ENCODE measurements around the gene RMRP. TPM values are rescaled to one million over a fixed set of nuclear protein-coding genes. Genes with fewer than 3 reads are reported as not detected.
"Not testable (repeated sequence)": the region's sequence is repeated elsewhere in the genome, so short reads cannot be mapped to it uniquely, and the experiment has no call there.

RMRP gene
- total RNA-seq, 2 donors from 2014 or later: 17,358 to 20,060 TPM

DNA sequence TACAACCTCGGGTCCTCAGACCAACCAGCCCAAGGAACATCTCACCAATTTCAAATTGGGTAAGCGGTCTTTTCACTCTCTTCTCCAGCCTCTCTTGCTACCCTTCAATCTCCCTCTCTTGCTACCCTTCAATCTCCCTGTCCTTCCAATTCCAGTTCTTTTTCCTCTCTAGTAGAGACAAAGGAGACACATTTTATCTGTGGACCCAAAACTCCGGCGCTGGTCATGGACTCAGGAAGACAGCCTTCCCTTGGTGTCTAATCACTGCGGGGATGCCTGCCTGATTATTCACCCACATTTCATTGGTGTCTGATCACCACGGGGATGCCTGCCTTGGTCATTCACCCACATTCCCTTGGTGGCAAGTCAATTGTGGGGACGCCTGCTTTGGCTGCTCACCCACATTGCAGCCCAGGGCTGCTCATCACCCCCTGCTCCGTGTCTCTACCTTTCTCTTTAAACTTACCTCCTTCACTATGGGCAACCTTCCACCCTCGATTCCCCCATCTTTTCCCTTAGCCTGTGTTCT is 20.3 kb downstream of the RMRP start:
- H3K4me3 ChIP-seq (ENCODE audit: low read length); H3K27me3 ChIP-seq (ENCODE audit: control insufficient read depth, insufficient read depth, low read length, poor library complexity, severe bottlenecking); H3K27me3 Mint-ChIP-seq (ENCODE audit: insufficient read depth); H3K4me1 ChIP-seq (ENCODE audit: control insufficient read depth, insufficient read depth, low read length); H3K4me1 Mint-ChIP-seq; DNase-seq; H3K27ac Mint-ChIP-seq; H3K9ac ChIP-seq (ENCODE audit: extremely low read depth, low read length, poor library complexity, severe bottlenecking); H3K27ac ChIP-seq (ENCODE audit: low read depth, low read length); H3K4me3 Mint-ChIP-seq; H3K9me3 ChIP-seq (ENCODE audit: control insufficient read depth, low read length); H3K36me3 ChIP-seq (ENCODE audit: control insufficient read depth, insufficient read depth, low read length): not testable (repeated sequence)
- WGBS, 2 experiments (ENCODE audit: insufficient coverage in 1 of 2, insufficient read length in 1 of 2): 93 to 98% methylated on average over 5 to 9 of the region's 9 CpGs
- peaks cover 11% of the 10 kb centered on the region for H3K36me3 Mint-ChIP-seq (ENCODE audit: low read depth)
- peaks cover 20% of the 10 kb centered on the region for H3K9me3 Mint-ChIP-seq

- not testable (repeated sequence) for H3K27ac Mint-ChIP-seq; H3K36me3 ChIP-seq (ENCODE audit: control insufficient read depth, insufficient read depth, low read length); H3K4me1 ChIP-seq (ENCODE audit: control insufficient read depth, insufficient read depth, low read length); H3K9me3 ChIP-seq (ENCODE audit: control insufficient read depth, low read length); H3K4me1 Mint-ChIP-seq; H3K4me3 ChIP-seq (ENCODE audit: low read length); H3K27me3 ChIP-seq (ENCODE audit: control insufficient read depth, insufficient read depth, low read length, poor library complexity, severe bottlenecking); H3K27me3 Mint-ChIP-seq (ENCODE audit: insufficient read depth); H3K27ac ChIP-seq (ENCODE audit: low read depth, low read length); H3K4me3 Mint-ChIP-seq; H3K9ac ChIP-seq (ENCODE audit: extremely low read depth, low read length, poor library complexity, severe bottlenecking); DNase-seq
- WGBS, 2 experiments (ENCODE audit: insufficient coverage in 1 of 2, insufficient read length in 1 of 2): 95 to 96% methylated on average over 4 to 6 of the region's 6 CpGs
- H3K36me3 Mint-ChIP-seq (ENCODE audit: low read depth): peaks cover 11% of the 10 kb centered on the region
- peaks cover 20% of the 10 kb centered on the region for H3K9me3 Mint-ChIP-seq
These were observed 21.0 kb downstream of the RMRP start for GRCh38 chr9:35636877-35637246.

DNA sequence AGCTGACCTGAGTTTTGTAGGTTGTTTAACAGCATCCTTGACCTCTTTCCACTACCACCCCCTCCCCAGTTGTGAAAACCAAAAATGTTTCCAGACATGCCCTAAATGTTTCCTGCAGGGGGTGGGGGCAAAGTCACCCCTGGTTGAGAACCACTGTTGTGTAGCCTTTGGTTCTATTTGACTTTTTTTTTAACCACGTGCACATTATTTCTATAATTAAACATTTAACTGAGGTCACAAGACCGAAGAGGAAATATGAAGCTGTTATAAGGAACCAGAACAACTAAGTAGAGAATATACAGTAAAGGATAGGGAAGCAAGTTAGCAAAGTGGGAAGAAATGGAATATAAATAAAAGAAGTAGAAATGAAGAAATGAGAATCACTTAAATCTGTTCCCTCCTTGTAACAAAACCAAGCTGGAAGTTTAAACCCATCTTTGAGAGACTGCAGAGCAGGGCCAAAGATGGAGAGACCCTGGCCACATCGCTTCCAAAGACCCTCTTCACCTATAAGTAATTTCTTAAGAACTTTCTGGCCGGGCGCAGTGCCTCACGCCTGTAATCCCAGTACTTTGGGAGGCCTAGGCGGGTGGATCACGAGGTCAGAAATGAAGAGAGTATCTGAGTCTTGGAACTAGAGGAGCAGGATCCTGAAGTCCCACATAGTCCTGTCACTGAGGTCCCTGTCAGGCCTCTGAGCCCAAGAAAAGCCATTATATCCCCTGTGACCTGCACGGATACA is 21.5 kb downstream of the RMRP start:
- peaks cover 11% of the 10 kb centered on the region for H3K36me3 Mint-ChIP-seq (ENCODE audit: low read depth)
- 92 to 96% methylated on average over 6 to 9 of the region's 9 CpGs for WGBS, 2 experiments (ENCODE audit: insufficient coverage in 1 of 2, insufficient read length in 1 of 2)
- peaks cover 4% of the 10 kb centered on the region for H3K27me3 Mint-ChIP-seq (ENCODE audit: insufficient read depth)
- Histone ChIP-seq H3K9ac (ENCODE audit: extremely low read depth, low read length, poor library complexity, severe bottlenecking) (no peak overlapping the region), H3K27me3 (ENCODE audit: control insufficient read depth, insufficient read depth, low read length, poor library complexity, severe bottlenecking) (no peaks in the 10 kb centered on the region), H3K9me3 (ENCODE audit: control insufficient read depth, low read length) (no peaks in the 10 kb centered on the region), H3K27ac (ENCODE audit: low read depth, low read length) (no peak overlapping the region), H3K36me3 (ENCODE audit: control insufficient read depth, insufficient read depth, low read length) (no peaks in the 10 kb centered on the region), H3K4me3 (ENCODE audit: low read length) (no peak overlapping the region), H3K4me1 (ENCODE audit: control insufficient read depth, insufficient read depth, low read length) (no peaks in the 10 kb centered on the region)
- peaks cover 19% of the 10 kb centered on the region for H3K9me3 Mint-ChIP-seq
- TF ChIP-seq CTCF (conservative IDR thresholded peaks at IDR 0.05): no peak
- H3K27ac Mint-ChIP-seq: no peak overlapping the region
- H3K4me3 Mint-ChIP-seq: no peak overlapping the region
- no peak for DNase-seq
- no peaks in the 10 kb centered on the region for H3K4me1 Mint-ChIP-seq

- Histone ChIP-seq H3K27me3 (ENCODE audit: control insufficient read depth, insufficient read depth, low read length, poor library complexity, severe bottlenecking) (no peaks in the 10 kb centered on the region), H3K36me3 (ENCODE audit: control insufficient read depth, insufficient read depth, low read length) (no peaks in the 10 kb centered on the region), H3K9ac (ENCODE audit: extremely low read depth, low read length, poor library complexity, severe bottlenecking) (no peak overlapping the region), H3K4me3 (ENCODE audit: low read length) (no peak overlapping the region), H3K4me1 (ENCODE audit: control insufficient read depth, insufficient read depth, low read length) (no peaks in the 10 kb centered on the region), H3K9me3 (ENCODE audit: control insufficient read depth, low read length) (no peaks in the 10 kb centered on the region), H3K27ac (ENCODE audit: low read depth, low read length) (no peak overlapping the region)
- no peak for DNase-seq
- Mint-ChIP-seq H3K27me3 (ENCODE audit: insufficient read depth) (peaks cover 4% of the 10 kb centered on the region), H3K27ac (no peak overlapping the region), H3K9me3 (peaks cover 18% of the 10 kb centered on the region), H3K4me1 (no peaks in the 10 kb centered on the region), H3K4me3 (no peak overlapping the region), H3K36me3 (ENCODE audit: low read depth) (peaks cover 7% of the 10 kb centered on the region)
- TF ChIP-seq CTCF (conservative IDR thresholded peaks at IDR 0.05): no peak
These were observed 22.1 kb downstream of the RMRP start for GRCh38 chr9:35635730-35636129.

All from endodermal cell (in vitro differentiated cells).